ENCODE results near the gene IL36RN.
A peak's percentile ranks its signal among the peaks of the same experiment; 100 is the strongest.

Gene IL36RN

DNA sequence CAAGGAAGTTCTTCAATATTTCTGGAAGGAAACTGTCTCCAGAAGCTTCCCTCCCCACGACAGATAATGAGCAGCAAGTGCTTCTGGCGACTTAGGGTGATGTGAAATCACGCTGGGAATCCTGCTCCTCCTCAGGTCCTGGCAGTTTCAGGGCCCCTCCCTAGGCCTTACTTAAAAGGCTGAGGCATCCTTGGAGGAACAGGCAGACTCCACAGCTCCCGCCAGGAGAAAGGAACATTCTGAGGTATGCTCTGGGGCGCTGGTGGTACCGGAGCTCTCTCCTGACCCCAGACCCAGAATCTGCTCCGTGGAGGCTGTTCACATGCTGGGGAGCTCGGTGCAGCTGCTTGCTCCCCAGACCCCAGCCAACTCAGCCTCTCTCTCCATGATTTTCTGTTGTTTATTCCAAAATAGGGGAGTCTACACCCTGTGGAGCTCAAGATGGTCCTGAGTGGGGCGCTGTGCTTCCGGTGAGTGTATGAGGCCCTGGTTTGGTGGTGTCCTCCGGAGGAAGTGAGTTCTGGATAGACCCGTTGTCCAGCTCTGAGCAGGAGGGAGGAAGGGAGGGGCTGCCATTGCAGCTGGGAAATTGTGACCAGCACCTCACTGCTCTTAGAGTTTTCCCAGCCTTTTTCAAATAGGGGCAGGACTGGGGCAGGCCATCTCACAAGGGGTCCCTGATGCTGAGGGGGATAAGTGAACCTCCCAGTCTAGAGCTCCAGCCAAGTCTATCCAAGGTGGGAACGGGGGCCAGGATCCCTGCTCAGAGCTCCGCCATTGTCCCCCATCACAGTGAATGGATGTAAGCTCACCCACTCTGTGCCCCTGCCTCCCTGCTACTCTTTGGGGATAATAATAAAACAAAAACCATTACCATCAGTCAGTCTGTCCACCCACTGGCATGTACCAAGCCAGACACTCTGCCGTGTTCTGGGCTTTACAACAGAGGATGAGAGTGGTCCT is at the start of gene IL36RN:
Gene IL36RN (plus strand): TSS at position 201 of the 963 bp plus-strand sequence. CDS start 241 bp downstream, at position 442.
- DNase-seq: peak in 1 of 42 donors; percentile 22
- intact Hi-C loops (cut with DNase I): no loop called here

DNA sequence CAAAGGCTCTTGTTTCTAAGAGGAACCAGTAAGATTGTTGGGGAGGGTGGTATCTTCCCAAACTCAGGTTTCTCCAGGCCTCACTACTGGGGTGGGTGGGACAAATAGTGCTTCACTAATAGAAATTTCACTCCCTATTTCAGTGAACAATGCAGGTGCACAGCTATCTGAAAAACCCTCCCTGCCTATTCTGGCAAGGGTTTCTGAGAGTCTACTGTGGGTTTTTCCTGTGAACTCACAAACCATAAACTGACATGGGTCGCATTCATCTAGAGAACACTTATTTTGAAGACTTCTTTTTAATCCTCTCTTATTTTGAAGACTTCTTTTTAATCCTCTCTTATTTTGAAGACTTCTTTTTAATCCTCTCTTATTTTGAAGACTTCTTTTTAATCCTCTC is 49.4 kb upstream of the IL36RN start:
- intact Hi-C loops (cut with DNase I): no loop called here
- no peak for DNase-seq

DNA sequence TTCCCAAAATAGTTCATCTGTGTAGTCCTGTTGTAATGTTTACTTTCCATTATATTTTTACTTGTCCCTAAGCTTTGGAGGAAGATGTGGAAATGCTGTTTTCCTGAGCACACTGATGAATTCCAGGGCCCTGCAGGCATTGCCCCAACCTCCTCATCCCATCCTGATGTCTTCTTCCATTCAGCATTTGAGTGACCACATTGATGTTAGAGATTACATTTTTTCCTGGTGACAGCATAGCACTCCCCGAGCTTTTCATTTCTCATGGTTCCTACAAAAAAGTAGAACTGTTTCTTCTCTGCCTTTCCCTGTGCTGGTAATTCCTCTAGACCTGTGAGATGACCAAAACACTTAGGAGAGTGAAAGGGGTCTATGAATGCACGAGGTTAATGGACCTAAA is 48.9 kb upstream of the IL36RN start:
- intact Hi-C loops (cut with DNase I): no loop called here

DNA sequence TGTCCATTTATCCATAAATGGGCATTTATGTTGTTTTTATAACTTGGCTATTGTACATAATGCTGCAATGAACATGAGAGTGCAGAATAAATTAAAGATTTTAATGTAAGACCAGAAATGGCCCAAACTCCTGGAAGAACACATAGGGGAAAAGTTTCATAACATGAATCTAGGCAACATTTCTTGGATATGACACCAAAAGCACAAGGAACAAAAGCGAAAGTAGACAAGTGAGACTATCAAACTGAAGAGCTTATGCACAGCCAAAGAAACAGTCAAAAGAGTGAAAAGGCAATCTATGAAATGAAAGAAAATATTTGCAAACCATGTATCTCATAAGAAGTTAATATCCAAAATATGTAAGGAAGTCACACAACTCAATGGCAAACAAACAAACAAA is 47.9 kb upstream of the IL36RN start:
- intact Hi-C loops (cut with DNase I): no loop called here
- no peak for DNase-seq

More for the DNA sequence above, 48.9 kb upstream of the IL36RN start:
- no peak for DNase-seq

DNA sequence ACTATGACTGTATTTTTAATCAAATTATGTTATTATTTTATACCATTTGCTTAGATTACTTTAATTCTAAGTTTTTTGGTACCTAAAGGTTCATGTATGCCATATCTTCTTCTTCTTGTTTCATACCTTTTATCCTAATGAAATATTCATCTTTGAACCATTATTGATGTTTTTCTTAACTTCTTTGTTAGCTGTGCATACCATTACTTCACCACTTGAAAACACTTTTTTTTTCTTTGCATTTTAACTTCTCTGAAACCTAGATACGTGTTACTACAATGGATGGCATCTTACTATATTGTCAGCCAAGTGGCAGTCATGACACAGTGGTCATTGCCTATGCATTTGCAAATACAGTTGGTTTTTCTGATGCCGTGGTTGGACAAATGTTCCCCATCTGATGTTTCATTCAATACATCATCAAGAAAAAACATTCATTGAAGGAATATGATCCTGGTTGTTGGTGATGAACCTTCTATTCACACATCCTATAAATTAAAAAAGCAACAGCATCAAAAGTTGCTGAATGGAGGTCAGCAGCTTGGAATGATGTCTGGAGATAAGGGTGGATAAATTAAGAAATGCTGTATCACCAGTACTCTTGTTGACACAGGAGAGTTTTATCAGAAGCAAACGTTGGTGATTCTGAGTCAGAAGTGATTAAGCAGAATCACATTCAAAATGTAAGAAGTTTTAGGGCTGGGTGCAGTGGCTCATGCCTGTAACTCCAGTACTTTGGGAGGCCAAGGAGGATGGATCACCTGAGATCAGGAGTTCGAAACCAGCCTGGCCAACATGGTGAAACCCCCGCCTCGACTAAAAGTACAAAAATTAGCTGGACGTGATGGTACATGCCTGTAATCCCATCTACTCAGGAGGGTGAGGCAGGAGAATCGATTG is 46.3 kb upstream of the IL36RN start:
- DNase-seq: no peak
- intact Hi-C loops (cut with DNase I): no loop called here

DNA sequence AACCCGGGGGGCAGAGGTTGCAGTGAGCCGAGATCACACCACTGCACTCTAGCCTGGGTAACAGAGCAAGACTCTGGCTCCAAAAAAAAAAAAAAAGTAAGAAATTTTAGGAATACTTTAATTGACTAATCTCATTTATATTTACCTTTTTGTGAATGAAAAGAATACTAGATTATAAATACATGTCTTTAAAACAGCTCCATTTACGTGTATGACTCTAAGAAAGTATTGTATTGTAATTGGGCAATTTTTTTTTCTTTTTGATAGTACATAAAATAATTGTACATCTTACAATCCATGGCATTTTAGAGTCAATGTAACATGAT is 45.7 kb upstream of the IL36RN start:
- DNase-seq: no peak
- intact Hi-C loops (cut with DNase I): no loop called here

DNA sequence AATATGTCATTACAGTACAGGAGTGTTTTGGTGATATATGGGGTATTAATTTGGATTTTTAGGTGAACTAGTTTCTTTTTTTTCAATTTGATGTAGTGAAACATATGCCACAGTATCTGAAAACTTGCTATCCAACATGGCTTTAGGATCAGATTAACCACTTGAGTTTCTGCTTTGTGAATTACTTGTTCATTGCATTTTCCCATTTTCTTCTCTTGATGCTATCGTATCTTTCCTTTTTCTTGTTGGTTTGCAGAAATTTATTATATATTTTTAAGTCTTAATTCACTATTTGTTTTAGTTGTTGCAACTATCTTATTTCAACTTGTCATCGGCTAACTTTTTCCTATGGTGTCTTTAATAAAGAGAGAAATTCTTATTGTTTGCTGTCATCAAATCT is 44.9 kb upstream of the IL36RN start:
- intact Hi-C loops (cut with DNase I): no loop called here
- no peak for DNase-seq

DNA sequence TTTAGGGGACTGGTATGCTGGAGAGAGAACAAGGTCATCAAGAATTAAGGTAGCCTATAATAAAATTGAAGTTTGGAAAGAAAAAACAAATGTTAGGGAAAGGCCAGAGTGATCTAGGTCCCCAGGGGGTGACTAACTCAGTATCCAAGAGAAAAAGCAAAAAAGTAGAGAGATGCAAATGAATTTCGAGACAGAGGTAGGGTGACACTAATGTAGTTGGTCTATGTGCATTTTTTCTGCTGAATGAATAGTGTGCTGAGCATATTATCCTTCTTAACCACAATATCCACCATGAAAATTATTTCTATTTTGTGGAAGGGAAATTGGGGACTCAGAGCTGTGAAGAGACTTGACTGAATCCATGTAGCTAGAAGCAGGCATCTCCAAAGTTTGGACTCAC is 44.0 kb upstream of the IL36RN start:
- intact Hi-C loops (cut with DNase I): no loop called here
- DNase-seq: no peak

DNA sequence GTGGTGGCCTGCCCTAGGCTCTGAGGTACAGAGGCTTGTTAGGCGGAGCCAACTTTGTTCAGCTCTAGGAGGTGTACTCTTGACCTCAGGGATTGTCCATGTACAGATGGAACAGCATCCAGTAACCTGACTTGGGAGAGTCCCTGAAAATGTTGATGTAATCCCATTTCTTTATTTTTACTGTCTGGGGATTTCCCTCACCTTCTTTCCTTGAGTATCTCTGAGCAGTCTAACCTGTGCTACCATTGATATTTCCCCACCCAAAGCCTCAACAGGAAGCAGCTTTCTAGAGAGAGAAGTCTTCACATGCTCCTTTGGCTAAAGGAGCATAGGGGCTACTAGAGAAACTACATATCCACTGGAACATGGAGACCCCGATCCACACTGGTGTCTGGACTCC is 43.3 kb upstream of the IL36RN start:
- intact Hi-C loops (cut with DNase I): no loop called here

DNA sequence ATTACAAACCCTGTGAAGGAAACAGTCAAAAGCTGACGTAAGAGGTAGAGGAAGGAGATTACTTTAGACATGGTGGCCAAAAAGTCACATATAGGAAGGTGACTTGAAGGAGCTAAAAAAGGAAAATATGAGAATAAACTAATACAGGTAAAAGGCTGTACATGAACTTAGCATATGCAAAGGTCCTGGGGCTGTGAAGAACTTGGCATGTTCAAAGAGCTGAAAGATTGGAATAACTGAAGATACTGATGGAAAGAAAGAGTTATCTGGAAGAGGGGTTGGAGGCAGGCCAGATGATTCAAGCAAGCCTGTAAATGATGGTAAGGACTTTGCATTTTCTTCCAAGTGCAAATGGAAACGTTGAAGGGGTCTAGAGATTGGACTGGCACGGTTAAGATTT is 40.5 kb upstream of the IL36RN start:
- intact Hi-C loops (cut with DNase I): no loop called here
- DNase-seq: no peak

More for the DNA sequence above, 43.3 kb upstream of the IL36RN start:
- DNase-seq: no peak

DNA sequence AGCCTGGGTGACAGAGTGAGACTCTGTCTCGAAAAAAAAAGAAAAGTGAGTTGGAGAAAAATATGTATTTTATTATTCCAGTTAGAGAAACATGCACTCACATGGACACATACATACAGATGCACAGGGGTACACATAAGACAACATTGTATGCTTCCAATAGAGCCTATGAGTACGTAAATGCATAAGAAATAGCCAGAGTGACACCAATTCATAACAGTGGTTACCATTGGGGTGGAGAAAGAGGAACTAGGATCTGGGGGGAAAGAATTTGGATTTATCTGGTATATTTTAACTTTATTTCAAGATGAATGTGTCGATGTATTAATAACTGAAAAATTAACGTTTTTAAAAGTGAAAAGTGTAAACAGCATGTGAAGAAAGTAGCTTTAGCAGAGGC is 37.7 kb upstream of the IL36RN start:
- DNase-seq: no peak
- intact Hi-C loops (cut with DNase I): no loop called here

DNA sequence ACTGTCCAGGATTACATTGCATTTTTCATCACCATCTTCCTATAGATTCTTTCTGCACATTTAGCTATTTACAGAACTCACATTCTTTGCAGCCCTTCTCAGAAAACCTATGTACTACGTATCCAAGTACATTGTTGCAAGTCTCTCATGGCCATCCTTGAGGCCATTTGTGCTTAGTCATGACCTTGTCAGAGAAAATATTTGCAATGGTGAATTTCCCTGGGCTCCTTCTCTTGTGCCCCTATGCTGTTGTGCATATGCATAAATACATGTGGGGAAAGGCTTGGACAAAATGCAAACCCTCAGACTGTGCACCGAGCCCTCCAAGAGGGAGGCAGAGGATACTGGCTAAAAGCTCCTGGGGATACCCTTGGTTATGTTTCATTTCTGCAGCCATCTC is 34.2 kb upstream of the IL36RN start:
- intact Hi-C loops (cut with DNase I): no loop called here
- no peak for DNase-seq

DNA sequence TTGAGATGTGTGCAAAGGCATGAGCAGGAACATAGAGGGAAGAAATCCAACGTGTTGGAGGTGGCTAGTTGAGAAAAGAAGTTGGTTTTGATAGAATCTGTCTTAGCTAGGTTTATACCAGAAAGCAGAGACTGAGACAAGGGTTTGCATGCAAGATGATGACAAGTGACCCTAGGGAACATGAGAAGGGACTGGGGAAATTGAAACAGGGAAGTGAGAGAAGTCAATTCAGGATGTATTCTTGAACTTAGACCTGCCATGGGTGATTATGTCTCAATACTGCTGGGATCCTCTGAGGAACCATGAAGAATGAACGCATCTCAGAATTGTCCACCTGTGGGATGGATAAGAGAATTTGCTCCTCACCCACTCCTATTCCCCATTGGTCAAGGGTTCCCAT is 33.3 kb upstream of the IL36RN start:
- DNase-seq: no peak

DNA sequence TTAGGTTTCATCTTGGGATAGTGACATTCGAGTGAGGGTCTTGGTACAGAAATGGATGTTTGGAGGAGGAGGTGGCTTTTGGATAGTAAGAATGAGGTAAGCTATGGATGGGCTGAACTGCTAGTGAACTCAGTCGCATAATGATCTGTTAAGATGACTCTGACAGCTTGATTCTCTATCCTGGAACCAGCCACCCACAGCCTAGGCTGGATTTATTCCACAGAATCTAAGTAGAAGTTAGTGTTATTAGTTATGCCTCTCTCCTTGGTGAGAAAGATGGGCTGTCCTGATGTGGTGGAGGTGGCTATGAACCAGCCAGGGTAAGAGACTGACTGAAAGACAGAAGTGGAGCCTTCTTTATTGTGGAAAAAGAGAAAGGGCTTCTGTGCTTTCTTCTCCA is 31.3 kb upstream of the IL36RN start:
- intact Hi-C loops (cut with DNase I): no loop called here

More for the DNA sequence above, 33.3 kb upstream of the IL36RN start:
- intact Hi-C loops (cut with DNase I): no loop called here

DNA sequence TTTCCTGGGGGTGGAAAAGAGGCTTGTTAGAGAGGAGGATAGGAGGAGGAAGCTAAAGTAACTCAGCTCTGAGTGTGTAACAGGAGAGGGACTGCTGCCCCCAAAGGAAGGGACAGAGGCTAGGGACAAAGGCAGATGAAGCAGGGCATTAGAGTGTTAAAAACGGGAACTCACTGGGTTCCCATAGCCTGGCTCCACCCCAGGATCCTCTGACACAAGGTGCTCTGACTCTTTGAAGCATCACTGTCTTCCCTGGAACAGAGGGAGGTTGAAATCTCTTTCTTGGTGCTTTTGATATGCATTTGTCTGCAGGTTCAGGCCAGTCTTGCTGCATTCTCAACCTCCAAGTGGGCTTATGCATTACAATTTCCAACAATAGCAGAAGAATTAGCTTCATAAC is 30.9 kb upstream of the IL36RN start:
- DNase-seq: no peak
- intact Hi-C loops (cut with DNase I): no loop called here

More for the DNA sequence above, 31.3 kb upstream of the IL36RN start:
- peak in 33 of 42 donors; percentile 3 to 80 (median 38) for DNase-seq

DNA sequence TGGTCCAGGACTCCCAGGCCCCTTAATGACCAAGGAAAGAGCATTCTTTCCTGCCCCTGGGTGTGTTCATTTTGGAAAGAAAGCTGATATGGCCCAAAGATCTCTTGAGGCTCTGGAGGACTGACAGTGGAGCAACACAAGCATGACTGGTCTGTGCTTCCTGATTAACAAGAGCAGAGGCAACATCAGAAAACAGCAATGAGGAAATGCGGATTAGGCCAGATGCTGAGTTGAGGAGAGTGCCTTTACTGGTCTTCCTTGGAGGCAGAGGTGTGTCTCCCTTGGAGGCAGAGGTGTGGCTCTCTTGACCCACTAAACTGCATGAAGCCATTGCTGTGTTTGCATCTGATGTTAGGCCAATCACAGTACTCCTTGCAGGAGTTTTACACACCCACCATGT is 26.3 kb upstream of the IL36RN start:
- intact Hi-C loops (cut with DNase I): no loop called here
- no peak for DNase-seq

DNA sequence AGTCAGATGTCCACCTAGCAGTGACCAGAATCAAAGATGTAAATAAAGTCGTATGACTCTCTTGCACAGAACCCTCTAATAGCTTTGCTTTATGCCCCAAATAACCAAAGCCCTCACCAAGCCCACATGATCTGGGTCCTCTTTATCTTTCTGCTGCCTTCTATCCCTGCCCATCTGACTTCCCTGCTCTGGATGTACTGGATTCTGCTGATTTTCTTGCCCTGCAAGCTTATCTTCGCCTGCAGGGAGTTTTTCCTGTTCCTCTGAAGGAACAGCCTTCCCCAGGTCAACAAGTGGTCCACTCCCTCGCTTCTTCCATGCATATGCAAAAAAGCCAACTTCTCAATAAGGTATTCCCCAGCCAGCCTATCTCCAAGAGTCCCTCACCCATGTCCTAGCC is 25.0 kb upstream of the IL36RN start:
- DNase-seq: no peak
- intact Hi-C loops (cut with DNase I): no loop called here

DNA sequence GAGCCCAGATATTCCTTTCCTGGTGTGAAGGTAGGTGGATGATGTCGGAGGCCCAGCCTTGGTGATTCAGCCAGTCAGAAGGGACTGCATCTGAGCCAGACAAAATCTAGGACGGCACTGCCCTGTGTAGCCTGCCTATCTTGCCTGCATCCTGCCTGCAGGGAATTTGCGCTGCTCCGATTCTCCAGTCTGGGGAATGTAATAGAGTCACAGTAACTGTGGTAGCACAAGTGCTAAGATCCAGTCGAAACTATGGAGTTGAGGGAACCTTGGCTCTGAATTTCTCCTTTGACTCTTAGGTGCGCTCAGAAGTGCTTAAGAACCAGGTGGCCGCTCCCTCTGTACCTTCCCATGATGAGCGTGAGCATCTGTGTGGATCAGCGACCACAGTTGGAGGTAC is 22.2 kb upstream of the IL36RN start:
- intact Hi-C loops (cut with DNase I): no loop called here
- no peak for DNase-seq

DNA sequence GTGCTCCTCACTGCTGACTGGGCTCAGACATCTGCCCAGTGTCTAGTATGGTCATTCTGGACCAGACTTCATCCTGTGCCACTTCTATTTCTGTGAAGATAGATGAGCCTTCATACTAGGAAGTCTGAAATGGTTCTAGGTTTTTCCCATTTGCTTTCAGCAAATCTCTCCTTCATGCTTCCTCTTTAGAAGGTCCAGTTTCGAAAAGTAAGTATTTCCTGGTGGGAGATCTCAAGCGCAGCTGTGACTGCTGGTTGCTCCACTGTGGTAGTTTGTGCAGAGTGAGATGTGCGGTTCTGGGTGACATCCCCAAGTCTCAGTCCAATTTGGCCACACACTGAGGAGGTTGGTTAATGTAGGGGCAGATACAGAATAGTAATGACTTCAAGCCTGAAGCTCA is 20.7 kb upstream of the IL36RN start:
- DNase-seq: no peak
- intact Hi-C loops (cut with DNase I): no loop called here

DNA sequence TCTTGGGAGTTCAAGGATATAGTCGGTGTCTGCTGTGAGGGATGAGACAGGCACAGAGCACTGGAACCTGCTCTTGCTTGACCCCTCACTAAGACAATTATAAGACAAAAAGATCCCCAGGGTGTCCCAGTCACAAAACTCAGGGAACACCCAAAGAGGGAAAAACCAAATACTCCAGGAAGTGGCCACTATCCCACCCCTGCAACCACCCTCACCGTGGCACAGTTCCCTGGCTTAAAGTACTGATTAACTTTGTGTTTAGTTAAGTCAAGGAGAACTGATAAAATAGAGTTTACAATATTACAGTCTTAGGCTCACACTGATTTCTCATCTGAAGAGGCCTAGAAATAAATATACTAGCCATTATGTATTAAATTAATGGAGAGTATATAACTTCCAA is 19.8 kb upstream of the IL36RN start:
- DNase-seq: no peak
- intact Hi-C loops (cut with DNase I): no loop called here

All from head of caudate nucleus (tissue), 42 donors.